HFF-Myc (cell line): ENCODE data around the gene HDAC4.

Source experiments
- DNase-seq: peaks from one replicate; pipeline ENCODE4 v3.0.0-alpha.2; 2011; ENCODE audit warnings: low read depth; ENCODE audit errors: extremely low read depth
- H3K4me3 ChIP-seq: replicated peaks from 2 replicates; pipeline ENCODE4 v1.5.1; 2011; ENCODE audit warnings: low read depth, mild to moderate bottlenecking, control low read depth, low read length
- TF ChIP-seq, protein P1 (sequence below): IDR thresholded peaks from 2 replicates; pipeline ENCODE4 v1.5.1; 2012; ENCODE audit warnings: mild to moderate bottlenecking, low read depth, low read length, control low read depth; ENCODE audit errors: missing control alignments

HDAC4 gene

GRCh38 chr2:239436669-239437335 is 36.0 kb upstream of the HDAC4 start:
- H3K4me3 ChIP-seq: no peak overlapping the region
- TF ChIP-seq, protein P1, sequence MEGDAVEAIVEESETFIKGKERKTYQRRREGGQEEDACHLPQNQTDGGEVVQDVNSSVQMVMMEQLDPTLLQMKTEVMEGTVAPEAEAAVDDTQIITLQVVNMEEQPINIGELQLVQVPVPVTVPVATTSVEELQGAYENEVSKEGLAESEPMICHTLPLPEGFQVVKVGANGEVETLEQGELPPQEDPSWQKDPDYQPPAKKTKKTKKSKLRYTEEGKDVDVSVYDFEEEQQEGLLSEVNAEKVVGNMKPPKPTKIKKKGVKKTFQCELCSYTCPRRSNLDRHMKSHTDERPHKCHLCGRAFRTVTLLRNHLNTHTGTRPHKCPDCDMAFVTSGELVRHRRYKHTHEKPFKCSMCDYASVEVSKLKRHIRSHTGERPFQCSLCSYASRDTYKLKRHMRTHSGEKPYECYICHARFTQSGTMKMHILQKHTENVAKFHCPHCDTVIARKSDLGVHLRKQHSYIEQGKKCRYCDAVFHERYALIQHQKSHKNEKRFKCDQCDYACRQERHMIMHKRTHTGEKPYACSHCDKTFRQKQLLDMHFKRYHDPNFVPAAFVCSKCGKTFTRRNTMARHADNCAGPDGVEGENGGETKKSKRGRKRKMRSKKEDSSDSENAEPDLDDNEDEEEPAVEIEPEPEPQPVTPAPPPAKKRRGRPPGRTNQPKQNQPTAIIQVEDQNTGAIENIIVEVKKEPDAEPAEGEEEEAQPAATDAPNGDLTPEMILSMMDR: no peak
- DNase-seq: no peak

DNA sequence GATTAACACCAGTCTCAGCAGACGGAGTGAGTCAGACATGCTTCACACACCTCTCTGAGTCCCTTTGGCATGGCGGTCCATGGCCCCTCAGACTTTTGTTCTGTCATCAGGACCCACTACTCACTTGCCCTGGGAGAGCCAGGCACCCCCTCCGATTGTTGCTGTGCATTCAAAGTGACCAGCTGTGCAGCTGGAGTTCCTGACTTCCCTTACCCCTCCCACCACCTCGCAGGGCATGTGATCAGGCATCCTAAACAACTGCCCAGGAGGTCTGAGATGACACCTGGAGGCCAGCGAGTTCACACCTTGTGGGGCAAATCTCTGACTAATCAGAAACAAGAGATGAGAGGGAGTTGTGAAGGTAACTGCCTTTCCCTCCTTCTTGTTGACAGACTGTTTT is 35.3 kb upstream of the HDAC4 start:
- no peak overlapping the region for H3K4me3 ChIP-seq
- no peak for DNase-seq
- TF ChIP-seq, protein P1: no peak

DNA sequence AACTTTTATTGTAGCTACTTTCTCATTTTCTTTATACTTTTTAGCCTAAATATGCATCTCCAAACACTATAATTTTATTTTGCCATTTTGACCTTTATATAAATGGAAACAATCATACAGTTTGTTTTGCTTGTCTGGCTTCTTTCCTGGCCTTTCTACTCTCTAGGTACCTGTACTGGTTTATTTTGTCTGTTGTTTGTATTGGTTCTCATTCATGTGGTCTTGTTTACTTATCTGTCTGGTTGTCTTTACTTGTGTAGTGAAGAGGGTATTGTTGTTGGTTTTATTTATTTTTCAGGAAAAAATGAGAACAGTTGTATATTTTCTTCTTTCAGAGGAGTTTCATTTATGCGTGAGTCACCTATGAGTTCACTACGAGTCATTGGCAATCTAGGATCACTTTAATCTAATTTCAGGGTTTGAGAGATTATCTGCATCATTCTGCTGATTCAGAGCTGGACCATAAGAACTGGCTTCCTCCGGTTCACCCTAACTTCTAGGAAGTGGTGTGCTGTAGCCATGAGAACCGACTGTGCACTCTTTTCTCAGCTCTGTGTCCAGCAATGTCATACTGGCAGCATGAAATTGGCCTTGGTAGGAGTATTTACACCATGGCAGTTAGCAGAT is 33.1 kb upstream of the HDAC4 start:
- no peak overlapping the region for H3K4me3 ChIP-seq
- TF ChIP-seq, protein P1: no peak
- DNase-seq: peak; percentile 39

DNA sequence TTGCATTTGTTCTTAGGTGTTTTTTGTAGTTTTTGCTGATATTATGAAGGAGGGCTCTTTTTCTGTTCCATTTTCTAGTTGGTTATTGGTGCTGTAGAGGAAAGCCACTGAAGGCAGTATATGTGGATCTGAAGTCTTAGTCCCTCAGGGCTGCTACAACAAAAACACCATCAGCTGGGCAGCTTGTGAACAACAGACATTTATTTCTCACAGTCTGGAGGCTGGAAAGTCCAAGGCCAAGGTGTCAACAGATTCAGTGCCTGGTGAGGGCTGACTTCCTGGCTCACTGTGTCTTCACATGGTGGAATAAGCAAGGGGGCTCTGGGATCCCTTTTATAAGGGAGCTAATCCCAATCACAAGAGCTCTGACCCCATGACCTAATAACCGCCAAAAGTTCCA is 31.4 kb upstream of the HDAC4 start:
- H3K4me3 ChIP-seq: no peak overlapping the region
- no peak for DNase-seq
- TF ChIP-seq, protein P1: no peak

- TF ChIP-seq, protein P1: no peak
- no peak overlapping the region for H3K4me3 ChIP-seq
- no peak for DNase-seq
These were observed 30.7 kb upstream of the HDAC4 start for GRCh38 chr2:239431536-239431935.

DNA sequence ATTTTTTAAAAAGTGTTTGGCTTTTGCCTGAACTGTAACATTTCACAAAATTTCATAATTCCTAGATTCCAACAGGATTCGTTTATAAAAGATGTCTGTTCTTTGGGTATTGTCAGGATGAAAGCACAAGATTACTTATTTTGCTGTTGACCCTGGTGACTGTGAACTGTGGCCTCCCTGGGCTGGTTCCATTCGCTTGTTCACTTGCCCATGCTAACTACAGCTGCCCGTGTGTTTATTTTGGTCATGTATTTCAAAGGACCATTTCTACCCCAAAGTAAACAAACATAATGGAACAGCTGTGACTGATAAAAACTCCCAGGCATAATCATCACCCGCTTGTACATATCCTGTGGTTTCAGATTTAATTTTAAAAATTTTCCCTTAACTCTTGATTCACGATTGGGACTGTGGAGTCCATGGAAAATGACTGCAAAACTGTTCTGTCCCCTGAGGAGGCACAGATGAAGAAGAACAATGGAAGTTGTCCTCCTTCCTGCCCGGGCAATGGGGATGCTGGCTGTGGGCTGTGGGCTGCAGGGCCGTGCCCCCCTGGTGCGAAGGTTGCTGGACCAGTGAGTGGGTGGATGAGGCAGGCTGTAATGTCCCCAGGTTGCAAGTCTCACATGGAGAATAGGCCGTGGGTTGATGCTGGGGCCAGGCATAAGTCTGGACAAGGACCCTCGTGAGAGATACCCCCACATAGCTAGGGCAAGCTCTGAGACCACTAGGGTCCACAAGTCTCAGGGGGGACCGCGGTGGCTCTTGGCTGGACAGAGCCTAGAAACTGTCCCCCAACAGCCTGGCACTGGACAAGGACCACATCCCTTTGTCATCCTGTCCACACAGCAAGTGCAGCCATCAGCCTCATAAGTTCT is 28.9 kb upstream of the HDAC4 start:
- DNase-seq: no peak
- no peak overlapping the region for H3K4me3 ChIP-seq
- TF ChIP-seq, protein P1: no peak
